ENCODE measurements around the gene PIK3R6.

The PIK3R6 gene

GRCh38 chr17:8793649-8794048, 73.8 kb downstream of the PIK3R6 start:
- no peak for DNase-seq (ENCODE audit: low read depth)
- TF ChIP-seq CTCF (IDR thresholded peaks at IDR 0.05; ENCODE audit: insufficient read depth, low read depth, low read length, missing control alignments), result no peak
- H3K4me3 ChIP-seq (ENCODE audit: low read depth, low read length), result no peak overlapping the region

DNA sequence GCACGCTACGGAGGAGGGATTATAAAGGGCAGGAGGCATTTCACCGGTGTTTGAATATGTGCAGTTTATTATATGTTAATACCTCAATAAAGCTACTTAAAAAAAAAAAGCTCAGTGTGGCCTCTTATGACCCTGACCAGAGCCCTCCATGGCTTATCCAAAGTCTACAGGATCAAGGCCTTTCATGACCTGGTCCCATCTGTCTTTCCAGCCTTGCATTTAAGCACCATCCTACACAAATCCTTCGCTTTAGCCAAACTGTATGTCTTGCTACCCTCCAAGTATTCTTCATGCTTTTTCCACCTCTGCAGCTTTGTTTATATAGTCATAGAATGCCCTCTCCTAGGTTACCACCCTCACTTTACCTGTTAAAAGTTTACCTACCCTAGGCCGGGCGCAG, 74.8 kb downstream of the PIK3R6 start:
- no peak for TF ChIP-seq CTCF (IDR thresholded peaks at IDR 0.05; ENCODE audit: insufficient read depth, low read depth, low read length, missing control alignments)
- no peak overlapping the region for H3K4me3 ChIP-seq (ENCODE audit: low read depth, low read length)
- no peak for DNase-seq (ENCODE audit: low read depth)

GRCh38 chr17:8791910-8792270, 75.6 kb downstream of the PIK3R6 start:
- peak; percentile 17 for DNase-seq (ENCODE audit: low read depth)
- TF ChIP-seq CTCF (IDR thresholded peaks at IDR 0.05; ENCODE audit: insufficient read depth, low read depth, low read length, missing control alignments), result no peak
- no peak overlapping the region for H3K4me3 ChIP-seq (ENCODE audit: low read depth, low read length)

- no peak overlapping the region for H3K4me3 ChIP-seq (ENCODE audit: low read depth, low read length)
- TF ChIP-seq CTCF (IDR thresholded peaks at IDR 0.05; ENCODE audit: insufficient read depth, low read depth, low read length, missing control alignments), result no peak
- no peak for DNase-seq (ENCODE audit: low read depth)
These were observed 76.1 kb downstream of the PIK3R6 start for GRCh38 chr17:8791248-8791909.

DNA sequence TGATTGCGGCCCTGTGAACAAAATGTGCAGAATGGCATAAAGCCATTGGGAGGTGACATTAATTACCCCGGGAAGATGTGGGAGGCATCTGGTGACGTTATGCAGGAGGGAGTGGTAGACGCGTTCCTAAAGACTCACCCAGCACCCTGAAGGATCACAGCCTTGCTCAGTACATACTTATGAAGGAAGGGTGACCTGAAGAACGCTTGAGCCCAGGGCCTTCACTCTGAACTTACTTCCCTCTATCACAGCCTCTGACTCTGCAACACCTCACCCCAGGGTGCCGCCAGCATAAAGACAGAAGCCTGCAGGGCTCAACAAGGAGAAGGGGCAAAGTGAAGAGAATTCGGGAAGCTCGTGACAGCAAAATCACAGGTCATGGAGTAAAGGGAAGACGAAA, 77.7 kb downstream of the PIK3R6 start:
- no peak overlapping the region for H3K4me3 ChIP-seq (ENCODE audit: low read depth, low read length)
- no peak for DNase-seq (ENCODE audit: low read depth)
- no peak for TF ChIP-seq CTCF (IDR thresholded peaks at IDR 0.05; ENCODE audit: insufficient read depth, low read depth, low read length, missing control alignments)

- no peak for TF ChIP-seq CTCF (IDR thresholded peaks at IDR 0.05; ENCODE audit: insufficient read depth, low read depth, low read length, missing control alignments)
- no peak for DNase-seq (ENCODE audit: low read depth)
- no peak overlapping the region for H3K4me3 ChIP-seq (ENCODE audit: low read depth, low read length)
These were observed 78.5 kb downstream of the PIK3R6 start for GRCh38 chr17:8788998-8789397.

Measured in GM12865 (cell line).